ENCODE results near the gene ASXL1. TPM values are rescaled to one million over a fixed set of nuclear protein-coding genes. Genes with fewer than 3 reads are reported as not detected.

Gene ASXL1
- polyA plus RNA-seq, 3 donors from 2014 or later = 2.9 to 11.0 (median 5.3) TPM

DNA sequence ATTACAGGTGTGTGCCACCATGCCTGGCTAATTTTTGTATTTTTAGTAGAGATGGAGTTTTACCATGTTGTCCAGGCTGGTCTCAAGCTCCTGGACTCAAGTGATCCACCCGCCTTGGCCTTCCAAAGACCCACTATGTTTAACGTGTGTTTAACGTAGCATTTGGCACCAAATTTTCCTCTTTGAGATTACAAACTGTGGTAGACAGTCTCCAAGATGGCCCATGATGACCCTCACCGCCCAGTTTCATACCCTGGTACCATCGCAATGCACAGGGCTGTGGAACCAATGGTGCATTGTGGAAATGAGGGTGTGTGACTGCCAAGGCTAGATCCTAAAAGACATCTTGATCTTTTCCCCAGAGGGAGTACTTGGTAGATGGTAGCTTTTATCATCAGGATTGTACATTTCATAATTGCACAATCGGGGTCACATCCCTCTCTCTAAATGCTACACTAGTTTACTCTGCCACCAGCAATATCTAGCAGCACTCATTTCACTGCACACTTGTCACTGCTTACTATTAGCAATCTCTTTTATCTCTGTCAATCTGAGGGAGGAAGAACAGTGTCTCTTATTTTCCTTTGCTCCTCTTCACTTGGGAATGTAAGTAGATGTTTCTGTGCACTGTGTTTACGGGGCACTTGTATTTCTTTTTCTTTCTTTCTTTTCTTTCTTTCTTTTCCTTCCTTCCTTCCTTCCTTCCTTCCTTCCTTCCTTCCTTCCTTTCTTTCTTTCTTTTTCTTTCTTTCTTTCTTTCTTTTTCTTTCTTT, 130.1 kb downstream of the ASXL1 start:
- Mint-ChIP-seq H3K4me3 (no peak overlapping the region), H3K27ac (peak overlapping the region in 5 of 6 donors; percentile 3 to 68 (median 26)), H3K27me3 (ENCODE audit: low read depth in 3 of 3) (peaks cover 5 to 16% (median 7%) of the 10 kb centered on the region in 3 donors), H3K9me3 (no peaks in the 10 kb centered on the region), H3K4me1 (peaks cover 58 to 78% of the 10 kb centered on the region in 2 donors), H3K36me3 (peaks cover 5 to 11% (median 7%) of the 10 kb centered on the region in 3 donors)
- DNase-seq = no peak

Other genes with a start within 250 kb of the ASXL1 start
- gene TM9SF4, start 248.6 kb upstream of the ASXL1 start, polyA plus RNA-seq = 10 to 100 TPM; 22.0 to 42.9 (median 38.5) TPM
- 1 to 10 TPM; 1.3 to 3.4 (median 1.6) TPM for gene PLAGL2, start 150.6 kb upstream of the ASXL1 start, polyA plus RNA-seq
- gene POFUT1, start 150.5 kb upstream of the ASXL1 start, polyA plus RNA-seq = 10 to 100 TPM in 2 of 3 donors, 1 to 10 TPM in 1; 7.5 to 15.4 (median 10.6) TPM
- 1 to 10 TPM; 1.1 to 3.2 (median 1.4) TPM for gene KIF3B, start 80.7 kb upstream of the ASXL1 start, polyA plus RNA-seq
- gene NOL4L, start 227.0 kb downstream of the ASXL1 start, polyA plus RNA-seq = 10 to 100 TPM in 1 of 3 donors, 1 to 10 TPM in 2; 4.1 to 17.2 (median 9.6) TPM